ENCODE measurements around the gene PTPRCAP.

PTPRCAP gene

GRCh38 chr11:67423891-67424613, 13.4 kb downstream of the PTPRCAP start:
- DNase-seq (ENCODE audit: low read depth): no peak

GRCh38 chr11:67423466-67423865, 14.0 kb downstream of the PTPRCAP start:
- no peak for DNase-seq (ENCODE audit: low read depth)

GRCh38 chr11:67422891-67423290, 14.6 kb downstream of the PTPRCAP start:
- no peak for DNase-seq (ENCODE audit: low read depth)

- DNase-seq (ENCODE audit: low read depth): no peak
These were observed 16.0 kb downstream of the PTPRCAP start for GRCh38 chr11:67421430-67422031.

GRCh38 chr11:67420646-67421429, 16.6 kb downstream of the PTPRCAP start:
- DNase-seq (ENCODE audit: low read depth): peak; percentile 98

GRCh38 chr11:67420147-67420645, 17.3 kb downstream of the PTPRCAP start:
- no peak for DNase-seq (ENCODE audit: low read depth)

GRCh38 chr11:67419325-67420049, 18.0 kb downstream of the PTPRCAP start:
- no peak for DNase-seq (ENCODE audit: low read depth)

- DNase-seq (ENCODE audit: low read depth): no peak
These were observed 18.8 kb downstream of the PTPRCAP start for GRCh38 chr11:67418476-67419281.

GRCh38 chr11:67417425-67417824, 20.1 kb downstream of the PTPRCAP start:
- no peak for DNase-seq (ENCODE audit: low read depth)

GRCh38 chr11:67416416-67417335, 20.8 kb downstream of the PTPRCAP start:
- no peak for DNase-seq (ENCODE audit: low read depth)

- DNase-seq (ENCODE audit: low read depth): no peak
These were observed 21.8 kb downstream of the PTPRCAP start, which contains the start of gene CARNS1 for GRCh38 chr11:67415501-67416304. Gene CARNS1 (plus strand): TSS chr11:67415678. CDS start chr11:67416200, 522 bp downstream.

- no peak for DNase-seq (ENCODE audit: low read depth)
These were observed 24.1 kb downstream of the PTPRCAP start for GRCh38 chr11:67413266-67413849.

GRCh38 chr11:67412495-67413179, 24.8 kb downstream of the PTPRCAP start:
- DNase-seq (ENCODE audit: low read depth): no peak

- no peak for DNase-seq (ENCODE audit: low read depth)
These were observed 25.7 kb downstream of the PTPRCAP start for GRCh38 chr11:67411785-67412152.

GRCh38 chr11:67410984-67411784, 26.3 kb downstream of the PTPRCAP start:
- DNase-seq (ENCODE audit: low read depth): no peak

GRCh38 chr11:67410369-67410831, 27.1 kb downstream of the PTPRCAP start:
- DNase-seq (ENCODE audit: low read depth): no peak

- DNase-seq (ENCODE audit: low read depth): no peak
These were observed 27.6 kb downstream of the PTPRCAP start for GRCh38 chr11:67409781-67410368.

Measured in activated T-cell treated with anti-CD3 and anti-CD28 coated beads for 24 hours (primary cell).